Prostate gland (tissue), 2 donors: ENCODE results near the gene ADAMTSL1. TPM values are rescaled to one million over a fixed set of nuclear protein-coding genes. Genes with fewer than 3 reads are reported as not detected.

ENCODE experiments used
- DNase-seq: peaks from one replicate; pipeline ENCODE4 v3.0.0-alpha.2; 2019; ENCODE audit warnings: low spot score
- H3K27ac ChIP-seq, 2 donors: fragments of 200-600 bp; sonication (generic); 2 replicates each; pipeline ENCODE4 v1.5.1; 2017 to 2019
- H3K27me3 ChIP-seq: fragments of 200-600 bp; sonication (generic); replicated peaks from 2 replicates; pipeline ENCODE4 v1.5.1; 2019; ENCODE audit not compliant: insufficient read depth
- H3K36me3 ChIP-seq, 2 donors: fragments of 200-600 bp; sonication (generic); 1 replicate in 1 of 2; 2 replicates in 1 of 2; pipeline versions ENCODE4 v1.5.1 to v1.8.1; 2017 to 2019
- H3K4me1 ChIP-seq: fragments of 200-600 bp; sonication (generic); replicated peaks from 2 replicates; pipeline ENCODE4 v1.5.1; 2019
- H3K4me3 ChIP-seq, 2 donors: fragments of 200-600 bp; sonication (generic); 2 replicates each; pipeline ENCODE4 v1.5.1; 2017 to 2019
- H3K9me3 ChIP-seq: fragments of 200-600 bp; sonication (generic); 2 replicates; pipeline ENCODE4 v1.5.1; 2017
- POLR2A ChIP-seq: fragments of 450-650 bp; IDR thresholded peaks from one replicate; pipeline ENCODE4 v1.6.1; 2016; ENCODE audit warnings: antibody characterized with exemption, mild to moderate bottlenecking
- POLR2AphosphoS5 ChIP-seq: sonication (generic); formaldehyde crosslinking; IDR thresholded peaks from one replicate; pipeline ENCODE4 v1.6.1; 2017; ENCODE audit warnings: antibody characterized with exemption
- WGBS: methylation state at CpG from one replicate; pipeline ENCODE4 v1.1.5; 2018; 5-methylcytosine and 5-hydroxymethylcytosine counted together
- intact Hi-C: fragments of 100-400 bp; cut with DNase I; formaldehyde crosslinking; loops from one replicate; pipeline ENCODE4 v1.14.2; 2022
- total RNA-seq, 2 donors: library from RNA; depleted of rRNA; stranded (reverse); fragments of >200 nt; gene quantifications; one replicate each; pipeline ENCODE4 v1.1.0, GENCODE V29; 2016
- TF ChIP-seq, protein P1 (sequence below), 4 experiments: fragments of 200-600 bp in 2 of 4; fragments of 450-650 bp in 2 of 4; sonication (generic) in 2 of 4; IDR thresholded peaks; 1 replicate in 3 of 4; 2 replicates in 1 of 4; pipeline ENCODE4 v1.5.1; 2016 to 2019; ENCODE audit warnings: antibody characterized with exemption in 4 of 4, mild to moderate bottlenecking in 2 of 4, moderate library complexity in 2 of 4

Gene ADAMTSL1
- total RNA-seq, 2 donors from 2014 or later, result 9.8 to 18.1 TPM

DNA sequence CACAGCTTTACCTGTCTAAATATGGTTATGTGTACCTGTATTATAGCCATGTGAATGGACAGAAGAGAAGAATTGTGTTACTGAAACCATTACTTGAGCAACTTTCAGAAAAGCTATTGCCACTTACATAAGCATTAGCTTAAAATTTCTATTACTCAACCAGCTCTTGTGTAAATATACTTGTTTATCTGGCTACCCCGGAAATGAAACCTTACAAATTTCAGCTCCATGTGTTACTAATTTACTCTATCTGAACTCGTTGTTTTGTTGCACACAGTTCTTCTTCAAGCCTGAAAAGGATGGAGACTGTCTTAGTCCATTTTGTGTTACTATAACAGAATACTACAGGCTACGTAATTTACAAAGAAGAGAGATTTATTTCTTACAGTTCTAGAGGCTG is 22.5 kb upstream of the ADAMTSL1 start:
- no peak for DNase-seq
- intact Hi-C loops, result no loop called here
- Histone ChIP-seq H3K27ac (no peak overlapping the region), H3K4me1 (no peaks in the 10 kb centered on the region), H3K27me3 (no peaks in the 10 kb centered on the region), H3K9me3 (no peaks in the 10 kb centered on the region), H3K36me3 (no peaks in the 10 kb centered on the region), H3K4me3 (no peak overlapping the region)
- WGBS, result 60% methylated on average over 3 of the region's 3 CpGs
- TF ChIP-seq, protein P1, sequence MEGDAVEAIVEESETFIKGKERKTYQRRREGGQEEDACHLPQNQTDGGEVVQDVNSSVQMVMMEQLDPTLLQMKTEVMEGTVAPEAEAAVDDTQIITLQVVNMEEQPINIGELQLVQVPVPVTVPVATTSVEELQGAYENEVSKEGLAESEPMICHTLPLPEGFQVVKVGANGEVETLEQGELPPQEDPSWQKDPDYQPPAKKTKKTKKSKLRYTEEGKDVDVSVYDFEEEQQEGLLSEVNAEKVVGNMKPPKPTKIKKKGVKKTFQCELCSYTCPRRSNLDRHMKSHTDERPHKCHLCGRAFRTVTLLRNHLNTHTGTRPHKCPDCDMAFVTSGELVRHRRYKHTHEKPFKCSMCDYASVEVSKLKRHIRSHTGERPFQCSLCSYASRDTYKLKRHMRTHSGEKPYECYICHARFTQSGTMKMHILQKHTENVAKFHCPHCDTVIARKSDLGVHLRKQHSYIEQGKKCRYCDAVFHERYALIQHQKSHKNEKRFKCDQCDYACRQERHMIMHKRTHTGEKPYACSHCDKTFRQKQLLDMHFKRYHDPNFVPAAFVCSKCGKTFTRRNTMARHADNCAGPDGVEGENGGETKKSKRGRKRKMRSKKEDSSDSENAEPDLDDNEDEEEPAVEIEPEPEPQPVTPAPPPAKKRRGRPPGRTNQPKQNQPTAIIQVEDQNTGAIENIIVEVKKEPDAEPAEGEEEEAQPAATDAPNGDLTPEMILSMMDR (IDR thresholded peaks at IDR 0.05), result no peak
- TF ChIP-seq POLR2AphosphoS5, result no peak
- no peak for TF ChIP-seq POLR2A

DNA sequence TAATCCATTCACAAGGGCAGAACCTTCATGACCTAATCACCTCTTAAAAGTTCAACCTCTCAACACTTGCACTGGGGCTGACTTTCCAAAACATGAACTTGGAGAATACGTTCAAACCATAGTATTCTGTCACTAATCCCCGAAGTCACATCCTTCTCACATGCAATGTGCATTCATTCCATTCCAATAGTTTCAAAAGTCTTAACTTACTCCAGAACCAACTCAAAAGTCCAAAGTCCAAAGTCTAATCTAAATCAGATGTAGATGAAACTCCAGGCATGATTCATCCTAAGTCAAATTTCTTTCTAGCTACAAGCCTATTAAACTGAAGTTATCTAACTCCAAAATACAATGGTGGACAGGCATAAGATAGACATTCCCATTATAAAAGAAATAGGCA is 21.7 kb upstream of the ADAMTSL1 start:
- TF ChIP-seq POLR2AphosphoS5 (no peak), POLR2A (no peak)
- TF ChIP-seq, protein P1 (IDR thresholded peaks at IDR 0.05), result no peak
- WGBS, result 100% methylated on average over 2 of the region's 2 CpGs
- Histone ChIP-seq H3K36me3 (no peaks in the 10 kb centered on the region), H3K27me3 (no peaks in the 10 kb centered on the region), H3K27ac (no peak overlapping the region), H3K4me1 (no peaks in the 10 kb centered on the region), H3K9me3 (no peaks in the 10 kb centered on the region), H3K4me3 (no peak overlapping the region)
- intact Hi-C loops, result no loop called here
- no peak for DNase-seq

DNA sequence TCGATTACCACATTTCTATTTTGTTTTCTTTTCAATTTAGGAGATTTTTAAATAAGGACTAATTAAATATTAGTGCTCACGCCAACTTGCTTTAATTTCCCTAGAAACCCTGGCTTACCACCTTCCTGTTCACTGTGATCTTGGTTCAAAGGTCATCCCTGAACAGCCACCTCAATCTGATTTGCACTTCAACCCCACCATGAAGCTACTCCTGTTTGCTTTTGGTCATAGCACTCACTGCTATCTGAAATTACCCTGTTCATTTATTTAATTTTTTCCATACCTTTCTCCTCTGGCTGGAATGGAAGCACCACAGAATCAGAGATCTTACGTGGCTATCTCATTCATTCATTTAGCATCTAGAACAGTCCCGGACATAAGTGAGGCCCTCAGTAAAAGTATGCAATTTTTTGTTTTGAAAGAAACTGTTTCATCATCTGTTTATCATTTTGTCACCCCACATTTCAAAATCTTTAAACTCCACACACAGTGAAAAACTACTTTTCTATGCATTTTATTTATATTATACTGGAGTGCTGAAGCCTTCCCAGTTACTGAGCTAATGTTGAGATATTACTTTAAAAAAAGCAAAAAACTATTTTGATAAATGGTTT is 17.2 kb upstream of the ADAMTSL1 start:
- H3K4me1 ChIP-seq, result no peaks in the 10 kb centered on the region
- WGBS, result 89% methylated on average over 4 of the region's 4 CpGs
- no peaks in the 10 kb centered on the region for H3K27me3 ChIP-seq
- no peaks in the 10 kb centered on the region for H3K36me3 ChIP-seq
- no peak overlapping the region for H3K27ac ChIP-seq
- no peaks in the 10 kb centered on the region for H3K9me3 ChIP-seq
- H3K4me3 ChIP-seq, result no peak overlapping the region
- intact Hi-C loops, result no loop called here
- DNase-seq, result no peak
- no peak for TF ChIP-seq POLR2A
- TF ChIP-seq POLR2AphosphoS5, result no peak
- TF ChIP-seq, protein P1 (IDR thresholded peaks at IDR 0.05), result no peak

DNA sequence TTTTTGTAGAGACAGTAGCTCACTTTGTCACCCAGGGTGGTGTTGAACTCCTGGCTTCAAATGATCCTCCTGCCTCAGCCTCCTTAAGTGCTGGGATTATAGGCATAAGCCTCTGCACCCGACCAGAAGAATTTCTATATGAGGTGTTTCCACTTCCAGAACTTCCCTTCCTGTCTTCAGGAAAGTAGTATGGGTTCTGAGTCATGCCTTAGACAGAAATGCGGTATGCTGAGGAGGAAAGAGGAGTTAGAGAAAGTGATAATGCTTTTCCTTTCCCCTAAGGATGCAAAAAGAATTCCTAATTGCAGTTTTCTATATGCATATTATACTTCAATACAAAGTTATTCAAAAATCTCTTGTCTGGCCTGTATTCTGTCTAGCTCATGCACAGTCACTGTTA is 16.4 kb upstream of the ADAMTSL1 start:
- no peaks in the 10 kb centered on the region for H3K27me3 ChIP-seq
- DNase-seq, result no peak
- 92% methylated on average over 2 of the region's 2 CpGs for WGBS
- intact Hi-C loops, result no loop called here
- H3K4me1 ChIP-seq, result no peaks in the 10 kb centered on the region
- H3K27ac ChIP-seq, result no peak overlapping the region
- no peaks in the 10 kb centered on the region for H3K9me3 ChIP-seq
- no peak for TF ChIP-seq POLR2AphosphoS5
- TF ChIP-seq, protein P1 (IDR thresholded peaks at IDR 0.05), result no peak
- TF ChIP-seq POLR2A, result no peak
- no peaks in the 10 kb centered on the region for H3K36me3 ChIP-seq
- H3K4me3 ChIP-seq, result no peak overlapping the region

DNA sequence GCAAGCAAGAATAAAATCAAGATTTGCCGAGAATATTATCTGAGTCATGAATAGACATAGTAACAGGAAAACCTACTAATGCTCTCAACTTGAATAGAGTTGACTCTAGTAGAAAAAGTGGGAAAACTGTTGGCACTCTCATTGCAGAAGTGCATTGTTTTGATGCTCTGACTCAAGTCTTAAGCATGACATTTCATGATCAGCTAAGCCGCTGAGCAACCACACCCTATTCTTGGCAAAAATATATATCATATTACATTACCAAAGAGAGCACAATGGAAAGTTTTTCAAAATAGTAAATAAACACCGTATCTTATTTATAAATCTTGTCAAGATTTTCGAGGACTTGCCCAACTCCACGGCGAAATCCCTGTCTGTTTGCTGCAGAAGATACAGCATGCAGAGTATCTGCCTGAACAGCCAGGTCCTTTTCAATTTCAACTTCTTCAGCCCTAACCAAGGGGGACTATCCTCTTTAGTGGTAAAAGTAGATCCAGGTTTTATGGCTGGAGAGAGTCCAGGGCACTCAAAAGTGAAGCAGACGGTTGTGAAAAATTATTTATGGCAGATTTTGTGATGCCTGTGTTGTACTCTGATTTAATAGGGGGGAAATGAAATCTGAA is 13.9 kb upstream of the ADAMTSL1 start:
- WGBS, result 46% methylated on average over 7 of the region's 7 CpGs
- no peaks in the 10 kb centered on the region for H3K4me1 ChIP-seq
- H3K36me3 ChIP-seq, result no peaks in the 10 kb centered on the region
- intact Hi-C loops, result no loop called here
- DNase-seq, result no peak
- TF ChIP-seq, protein P1 (IDR thresholded peaks at IDR 0.05), result no peak
- TF ChIP-seq POLR2AphosphoS5 (no peak), POLR2A (no peak)
- no peaks in the 10 kb centered on the region for H3K27me3 ChIP-seq
- no peaks in the 10 kb centered on the region for H3K9me3 ChIP-seq
- H3K4me3 ChIP-seq, result no peak overlapping the region
- no peak overlapping the region for H3K27ac ChIP-seq
